Stimulated activated CD4-positive, alpha-beta T cell treated with anti-CD3 and anti-CD28 coated beads, Interleukin-15, amount 100 ng/mL, for 24 hours (primary cell): ENCODE measurements around the gene FAM120A.
A peak's percentile ranks its signal among the peaks of the same experiment; 100 is the strongest.

Experiments
- DNase-seq: peaks from one replicate; pipeline ENCODE4 v3.0.0-alpha.2; 2020

Gene FAM120A

DNA sequence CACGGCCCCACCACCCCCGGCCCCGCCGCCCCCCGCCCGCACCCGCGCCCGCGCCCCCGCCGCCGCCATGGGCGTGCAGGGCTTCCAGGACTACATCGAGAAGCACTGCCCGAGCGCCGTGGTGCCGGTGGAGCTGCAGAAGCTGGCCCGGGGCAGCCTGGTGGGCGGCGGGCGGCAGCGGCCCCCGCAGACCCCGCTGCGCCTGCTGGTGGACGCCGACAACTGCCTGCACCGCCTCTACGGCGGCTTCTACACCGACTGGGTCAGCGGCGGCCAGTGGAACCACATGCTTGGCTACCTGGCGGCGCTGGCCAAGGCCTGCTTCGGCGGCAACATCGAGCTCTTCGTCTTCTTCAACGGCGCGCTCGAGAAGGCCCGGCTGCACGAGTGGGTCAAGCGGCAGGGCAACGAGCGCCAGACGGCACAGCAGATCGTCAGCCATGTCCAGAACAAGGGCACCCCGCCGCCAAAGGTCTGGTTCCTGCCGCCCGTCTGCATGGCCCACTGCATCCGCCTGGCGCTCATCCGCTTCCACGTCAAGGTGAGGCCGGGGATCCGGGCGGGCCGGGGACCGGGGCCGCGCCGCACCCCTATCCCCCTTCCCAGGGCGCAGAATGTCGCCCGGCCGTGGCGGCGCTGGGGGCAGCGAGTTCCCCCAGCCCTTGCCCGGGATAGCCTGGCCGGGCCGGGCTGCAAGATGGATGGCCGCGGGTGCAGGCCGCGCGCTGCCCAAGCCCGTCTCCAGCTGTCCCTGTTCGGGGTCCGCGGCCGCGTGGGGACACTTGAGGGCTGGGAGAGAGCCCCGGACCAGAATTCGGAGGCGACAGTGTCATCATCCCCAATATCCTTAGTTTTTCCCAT lies 594 bp downstream of the FAM120A start:
- peak; percentile 65 for DNase-seq

DNA sequence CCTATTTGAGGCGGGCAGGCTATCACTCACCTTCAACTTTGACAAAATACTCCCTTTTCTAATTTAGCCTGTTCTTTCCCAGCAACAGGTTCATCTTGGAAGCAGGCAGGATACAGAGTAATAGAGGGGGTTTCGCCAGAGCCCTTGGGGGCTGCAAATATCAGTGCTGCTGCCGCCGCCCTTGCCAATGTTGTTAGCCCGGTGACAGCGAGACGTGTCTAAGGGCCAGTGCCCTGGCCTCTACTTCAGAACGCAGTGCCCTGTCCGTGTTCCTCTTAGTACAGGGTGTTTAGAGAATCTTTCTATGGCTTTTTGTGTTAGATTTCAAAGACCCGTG lies 1.2 kb downstream of the FAM120A start:
- DNase-seq: peak; percentile 12

DNA sequence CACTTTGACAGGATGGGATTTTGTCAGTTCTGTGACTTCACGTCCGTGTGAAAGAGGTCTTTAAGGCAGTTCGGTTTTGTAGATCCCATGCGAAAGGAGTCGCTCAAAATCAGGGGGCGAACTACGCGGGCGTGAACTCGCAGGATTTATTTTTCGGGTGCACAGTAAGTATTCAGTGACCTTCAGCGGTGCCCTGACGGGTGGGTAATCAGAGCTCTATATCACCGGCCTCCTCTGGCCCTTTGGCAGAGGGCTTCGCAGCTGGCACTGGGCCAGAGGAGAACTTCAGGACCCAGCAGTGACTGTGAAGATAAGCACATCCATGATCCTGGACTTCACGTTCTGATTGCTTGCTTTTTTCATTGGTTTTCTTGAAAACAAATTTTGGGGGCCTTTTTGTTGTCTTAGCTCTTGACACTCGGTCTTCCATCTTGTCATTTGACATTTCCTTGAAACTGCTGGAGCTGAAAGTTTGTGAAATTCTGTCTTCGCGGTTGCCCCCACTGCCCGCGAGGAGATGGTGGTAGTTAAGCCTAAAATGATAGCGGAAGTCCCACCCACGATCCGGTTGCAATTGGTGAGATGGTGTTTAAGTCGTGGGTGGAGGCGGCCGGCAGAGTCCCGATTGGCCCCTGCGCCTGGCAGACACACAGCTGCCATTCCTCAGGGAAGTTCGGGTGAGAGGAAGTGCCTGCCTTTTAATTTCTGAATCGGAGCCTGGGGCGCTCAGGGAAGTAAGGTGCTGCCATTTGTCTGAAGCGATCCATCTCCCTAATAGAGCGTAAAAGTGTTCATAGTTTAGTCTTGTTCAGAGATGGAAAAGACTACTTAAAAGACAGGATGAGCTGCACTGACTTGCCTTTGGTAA lies 1.8 kb downstream of the FAM120A start, which contains the start of gene FAM120AOS:
Gene FAM120AOS, minus strand, starts transcription at position 535 of the 868 bp plus-strand sequence. CDS start 872 bp downstream, outside the sequence.
- DNase-seq: peak; percentile 92

DNA sequence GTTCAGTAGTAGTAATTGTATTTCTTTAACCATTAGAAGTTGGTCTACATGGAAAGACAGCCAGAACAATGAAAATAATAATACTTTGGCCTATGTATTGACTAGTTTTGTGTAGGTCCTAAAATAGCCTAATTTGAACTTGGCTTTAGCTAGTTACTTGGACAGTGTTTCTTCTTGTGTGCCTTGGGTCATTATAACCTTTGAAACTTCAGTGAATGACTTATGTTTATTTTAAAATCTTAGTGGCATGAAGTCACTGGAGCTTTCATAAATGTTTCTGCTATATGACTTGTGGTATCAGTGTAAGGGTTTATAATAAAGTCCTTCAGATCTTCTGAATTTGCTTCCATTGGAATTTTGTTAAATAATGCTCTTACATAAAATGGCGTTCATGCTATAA lies 4.5 kb downstream of the FAM120A start:
- DNase-seq: no peak

DNA sequence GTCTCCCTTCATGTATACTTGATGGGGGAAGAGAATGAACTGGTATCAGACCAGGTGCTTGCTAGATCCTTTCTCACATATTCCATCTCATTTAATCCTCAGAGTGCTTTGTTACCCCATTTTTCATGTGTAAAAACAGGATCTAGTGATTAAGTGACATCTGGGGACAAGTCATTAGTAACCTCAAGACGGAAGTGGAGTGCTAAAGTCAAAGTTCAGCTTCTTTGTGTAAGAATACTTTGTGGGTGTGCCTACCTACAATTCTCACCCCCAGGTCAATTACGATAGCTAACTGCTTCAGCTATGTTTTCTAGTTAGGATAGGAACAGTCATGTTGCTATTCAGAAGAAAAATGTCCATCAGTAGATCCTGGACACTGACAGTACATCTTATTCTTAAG lies 5.0 kb downstream of the FAM120A start:
- no peak for DNase-seq

DNA sequence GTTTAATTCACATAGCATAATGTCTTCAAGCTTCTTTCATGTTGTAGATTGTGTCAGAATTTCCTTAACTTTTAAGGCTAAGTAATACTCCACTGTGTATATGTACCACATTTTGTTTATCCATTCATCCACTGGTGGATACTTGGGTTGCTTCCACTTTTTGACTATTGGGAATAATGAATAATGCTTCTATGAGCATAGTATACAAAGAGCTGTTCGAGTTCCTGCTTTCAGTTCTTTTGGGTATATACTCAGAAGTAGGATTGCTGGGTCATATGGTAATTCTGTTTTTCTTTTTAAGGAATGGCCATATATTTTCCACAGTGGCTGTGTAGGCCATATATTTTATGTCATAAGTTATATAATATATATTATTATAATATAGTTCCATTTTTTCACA lies 5.5 kb downstream of the FAM120A start:
- no peak for DNase-seq

DNA sequence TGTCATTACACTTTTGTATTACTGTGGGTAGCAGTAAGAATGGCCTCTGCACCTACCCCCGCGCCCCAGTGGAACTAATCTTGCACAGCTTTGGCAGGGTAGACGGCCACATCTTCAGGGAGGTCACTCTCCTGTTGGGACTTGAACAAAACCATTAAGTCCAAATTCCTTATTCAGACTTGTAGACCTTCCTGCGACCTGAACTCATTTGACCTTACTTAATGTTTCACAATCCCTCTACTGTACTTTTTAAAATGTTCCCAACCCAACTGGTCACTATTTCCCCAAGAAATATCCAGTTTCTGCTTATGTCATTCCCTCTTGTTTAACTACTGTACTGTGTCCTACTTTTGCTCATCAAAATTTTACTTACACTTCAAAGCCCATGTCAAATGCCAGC lies 7.2 kb downstream of the FAM120A start:
- no peak for DNase-seq

DNA sequence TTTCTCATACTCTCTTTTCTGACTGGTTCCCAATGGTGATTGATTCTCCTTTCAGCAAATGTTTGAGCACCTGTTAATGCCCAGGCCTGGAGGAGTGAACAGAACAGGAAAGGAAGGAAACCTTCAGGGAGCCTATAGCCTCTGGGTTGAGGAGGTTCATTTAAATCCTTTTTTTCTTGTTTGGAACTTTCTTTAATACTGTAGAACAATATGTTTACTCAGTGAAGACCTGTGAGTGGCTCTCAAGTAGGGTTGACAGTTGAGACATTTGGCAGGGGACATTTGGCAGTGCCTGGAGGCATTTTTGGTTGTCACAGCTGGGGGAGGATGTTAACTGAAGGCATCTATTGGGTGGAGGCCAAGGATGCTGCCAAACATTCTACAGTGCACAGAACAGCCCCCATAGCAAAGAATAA lies 8.0 kb downstream of the FAM120A start:
- DNase-seq: no peak

DNA sequence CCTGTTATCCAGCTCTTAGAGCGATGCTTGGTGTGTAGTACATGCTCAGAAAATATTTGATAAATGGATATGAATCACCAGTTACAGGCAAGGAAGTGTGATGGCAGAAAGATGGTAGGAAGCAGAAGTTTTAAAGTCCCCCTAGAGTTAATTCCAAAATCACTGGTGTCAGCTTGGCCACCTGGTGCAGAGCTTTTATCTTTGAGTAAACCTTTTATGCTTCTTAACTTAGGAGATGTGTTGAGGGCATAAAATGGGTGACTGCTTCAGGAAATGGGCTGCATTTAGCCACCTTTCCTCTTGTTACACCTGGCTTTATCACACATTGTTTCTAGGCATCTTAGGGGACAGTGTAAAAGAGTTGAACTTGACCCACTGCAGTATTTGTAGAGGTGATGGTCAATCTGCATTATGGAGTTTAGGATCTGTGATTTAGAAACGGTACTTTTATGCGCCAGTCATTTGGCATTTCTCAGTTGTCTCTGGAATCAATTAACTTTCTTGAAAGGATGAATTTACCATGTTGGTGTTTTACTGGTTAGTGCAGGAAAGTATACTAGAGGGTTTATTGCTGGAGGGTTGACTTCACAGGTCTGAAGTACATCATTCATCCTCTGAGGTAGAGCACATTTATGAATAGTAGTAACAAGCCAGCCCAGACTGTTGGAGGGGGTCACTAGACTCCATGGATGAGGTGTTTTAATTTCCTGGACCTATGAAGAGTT lies 9.4 kb downstream of the FAM120A start:
- DNase-seq: no peak

DNA sequence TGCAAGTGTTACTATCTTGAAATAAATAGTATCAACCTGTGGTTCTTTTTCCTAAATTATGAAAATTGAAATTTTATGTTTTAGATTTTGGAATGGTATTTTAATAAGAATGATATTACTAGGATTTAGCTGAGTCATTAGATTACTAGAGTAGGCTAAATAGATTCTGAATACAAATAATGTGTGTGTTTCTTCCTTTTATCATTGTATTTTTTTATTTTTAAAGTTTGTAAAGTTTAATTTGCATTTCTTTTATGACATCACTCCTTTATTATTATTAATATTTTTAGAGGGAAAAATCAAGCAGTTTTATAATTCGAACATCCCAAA lies 9.9 kb downstream of the FAM120A start:
- DNase-seq: no peak

DNA sequence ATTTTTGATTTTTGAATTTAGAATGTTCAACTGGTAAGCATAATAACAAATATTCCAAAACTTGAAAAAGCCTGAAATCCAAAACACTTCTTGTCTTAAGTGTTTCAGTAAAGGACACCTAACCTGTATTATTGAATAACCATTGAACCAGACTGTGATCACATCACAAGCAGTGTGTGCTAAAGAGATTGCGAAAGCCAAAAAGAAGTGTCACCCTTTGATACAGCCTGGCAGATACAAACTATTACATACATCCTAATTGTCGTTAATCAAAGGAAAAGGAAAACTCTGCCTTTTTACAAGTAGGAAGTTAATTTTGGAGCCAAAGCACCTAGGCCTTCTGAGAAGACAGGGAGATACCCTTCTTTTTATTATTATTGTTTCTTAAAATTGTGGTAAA lies 10.3 kb downstream of the FAM120A start:
- DNase-seq: no peak

DNA sequence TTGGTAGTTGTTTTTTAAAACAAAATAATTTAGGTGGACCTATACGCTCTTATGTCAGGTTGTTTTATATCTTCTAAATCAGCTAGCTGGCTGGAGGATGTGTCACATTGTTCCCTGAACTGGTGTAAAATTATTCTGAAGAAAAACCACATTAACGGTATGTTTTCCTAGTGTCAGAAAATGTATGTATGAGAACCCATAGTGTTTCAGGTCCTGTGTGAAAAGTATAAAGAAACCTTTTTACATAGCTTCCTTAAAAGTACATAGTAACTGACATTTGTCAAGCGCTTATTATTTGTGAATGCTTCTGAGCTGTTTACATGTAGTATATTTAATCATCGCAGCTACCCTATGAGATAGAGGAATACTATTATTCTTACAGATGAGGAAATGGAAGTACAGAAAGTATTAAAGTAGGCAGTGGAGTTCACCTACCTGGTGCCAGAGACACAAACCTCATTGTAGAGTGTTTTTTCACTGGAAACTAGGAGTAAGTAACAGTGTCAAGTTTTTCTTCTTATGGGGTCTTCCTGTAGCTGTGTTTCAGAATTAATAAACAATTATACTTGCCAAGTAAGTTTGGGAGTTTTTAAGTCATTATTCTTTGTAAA lies 12.3 kb downstream of the FAM120A start:
- DNase-seq: no peak

DNA sequence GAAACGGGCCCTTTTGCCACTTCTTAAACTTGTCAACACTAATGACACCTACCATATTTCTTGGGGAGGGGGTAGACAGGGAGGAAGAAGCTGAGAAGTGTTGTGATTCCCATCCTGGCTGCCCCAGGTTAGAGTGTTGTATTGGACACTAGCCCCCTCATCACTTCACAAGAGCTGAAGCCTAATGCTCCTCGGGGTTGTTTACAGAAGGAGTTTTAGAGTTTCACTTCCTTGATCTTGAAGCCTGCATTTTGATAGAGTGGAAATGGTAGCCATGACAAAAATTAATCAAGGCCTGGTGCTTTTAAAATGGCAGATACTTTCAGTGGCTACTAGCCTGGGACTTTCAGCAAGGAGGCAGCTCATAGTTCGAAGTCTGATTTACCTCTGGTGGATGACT lies 12.9 kb downstream of the FAM120A start:
- DNase-seq: no peak

DNA sequence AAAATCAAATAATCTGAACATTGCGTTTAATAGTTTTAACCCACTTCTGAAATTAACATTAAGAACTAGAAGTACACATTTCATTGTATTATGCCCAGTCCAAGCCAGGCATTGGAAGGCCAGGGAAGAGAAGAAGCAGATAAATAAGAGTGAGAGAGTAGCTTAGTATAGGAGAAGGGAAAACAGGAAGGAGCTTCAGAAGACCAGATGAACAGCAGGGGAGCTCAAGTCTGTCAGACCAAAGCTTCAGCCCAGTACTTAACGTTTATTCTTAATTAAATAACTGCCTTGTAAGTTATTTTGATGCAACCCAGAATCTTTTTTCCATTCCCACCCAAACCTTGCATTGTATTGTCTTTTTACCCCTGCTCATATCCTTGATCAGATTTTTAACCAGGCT lies 13.4 kb downstream of the FAM120A start:
- DNase-seq: no peak

DNA sequence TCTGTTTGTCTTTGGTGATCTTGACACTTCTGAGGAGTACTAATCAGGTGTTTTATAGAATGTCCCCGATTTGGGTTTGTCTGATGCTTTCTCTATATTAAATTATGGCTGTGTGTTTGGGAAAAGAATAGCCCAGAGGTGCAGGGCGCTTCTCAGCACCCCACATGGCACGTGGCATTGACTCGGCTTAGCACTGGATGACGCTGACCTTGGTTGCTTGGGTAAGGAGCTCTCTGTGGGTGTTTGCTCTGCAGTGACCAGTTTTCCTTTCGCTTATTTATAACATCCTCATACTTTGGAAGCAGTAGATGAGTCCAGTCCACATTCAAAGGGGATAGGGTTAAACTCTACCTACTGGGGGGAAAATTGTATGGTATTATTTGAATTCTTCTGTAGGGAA lies 14.4 kb downstream of the FAM120A start:
- DNase-seq: no peak

DNA sequence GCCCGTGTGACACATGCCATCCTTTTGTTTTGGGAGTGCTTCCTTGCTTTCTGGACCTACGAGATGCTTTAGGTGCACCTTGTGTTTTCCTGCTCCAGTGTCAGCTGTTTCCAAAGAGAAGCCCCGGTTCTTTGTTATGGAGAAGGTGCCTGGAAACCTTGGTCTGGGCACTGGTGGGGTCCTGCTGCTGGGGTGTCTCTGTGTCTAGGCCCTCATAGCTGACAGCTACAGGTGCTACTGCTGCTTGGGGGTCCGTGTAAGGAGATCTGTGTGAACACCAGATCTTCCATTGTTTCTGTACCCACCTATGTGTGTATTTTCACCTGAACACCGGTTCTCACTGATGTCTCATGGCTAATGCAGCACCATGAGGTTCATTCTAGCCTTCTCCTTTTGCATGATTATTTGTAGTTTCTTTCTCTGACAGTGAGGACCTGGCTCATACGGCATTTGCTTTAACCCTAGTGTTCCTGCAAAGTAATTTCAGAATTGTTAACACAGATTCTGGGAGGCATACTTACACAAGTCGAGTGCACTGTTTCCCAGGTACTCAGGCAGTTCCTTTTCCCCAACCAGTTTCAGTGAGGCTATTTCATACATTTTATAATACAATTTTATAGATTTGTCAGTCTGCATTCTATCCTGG lies 15.1 kb downstream of the FAM120A start:
- DNase-seq: no peak

DNA sequence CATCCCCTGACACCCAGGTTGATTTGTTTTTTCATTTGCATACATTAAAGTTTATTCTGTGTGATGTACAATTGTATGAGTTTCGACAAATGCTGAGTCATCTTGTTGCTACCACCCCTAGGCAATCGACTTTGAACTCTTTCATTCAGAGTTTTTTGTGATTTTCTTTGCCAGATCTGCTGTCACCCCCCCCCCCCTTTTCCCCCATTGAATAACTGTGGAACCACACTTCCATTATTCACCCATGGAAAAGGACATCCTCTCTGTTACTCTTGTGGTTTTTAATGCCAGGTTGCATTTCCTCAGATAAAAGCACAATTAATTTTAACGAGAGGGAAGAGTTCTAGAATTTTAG lies 15.6 kb downstream of the FAM120A start:
- no peak for DNase-seq

DNA sequence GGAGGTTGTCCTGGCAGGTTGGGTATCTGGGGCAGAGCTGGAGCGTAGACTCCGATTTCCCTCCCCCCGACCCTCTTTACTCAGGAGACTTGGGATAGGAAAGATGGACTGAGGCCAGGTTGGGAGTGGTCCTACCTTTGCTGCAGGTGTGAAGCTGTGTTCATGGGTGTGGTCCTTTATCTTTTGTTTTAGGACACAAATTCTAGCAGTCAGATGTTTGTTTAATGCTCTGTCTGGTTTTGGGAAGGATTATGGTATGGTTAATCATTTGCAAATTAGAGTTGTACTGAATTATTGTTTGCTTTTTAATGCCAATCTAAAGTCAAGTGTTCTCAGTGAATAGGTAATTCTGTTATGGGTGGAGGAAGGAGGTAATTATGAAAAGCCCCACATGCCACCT lies 16.0 kb downstream of the FAM120A start:
- no peak for DNase-seq

DNA sequence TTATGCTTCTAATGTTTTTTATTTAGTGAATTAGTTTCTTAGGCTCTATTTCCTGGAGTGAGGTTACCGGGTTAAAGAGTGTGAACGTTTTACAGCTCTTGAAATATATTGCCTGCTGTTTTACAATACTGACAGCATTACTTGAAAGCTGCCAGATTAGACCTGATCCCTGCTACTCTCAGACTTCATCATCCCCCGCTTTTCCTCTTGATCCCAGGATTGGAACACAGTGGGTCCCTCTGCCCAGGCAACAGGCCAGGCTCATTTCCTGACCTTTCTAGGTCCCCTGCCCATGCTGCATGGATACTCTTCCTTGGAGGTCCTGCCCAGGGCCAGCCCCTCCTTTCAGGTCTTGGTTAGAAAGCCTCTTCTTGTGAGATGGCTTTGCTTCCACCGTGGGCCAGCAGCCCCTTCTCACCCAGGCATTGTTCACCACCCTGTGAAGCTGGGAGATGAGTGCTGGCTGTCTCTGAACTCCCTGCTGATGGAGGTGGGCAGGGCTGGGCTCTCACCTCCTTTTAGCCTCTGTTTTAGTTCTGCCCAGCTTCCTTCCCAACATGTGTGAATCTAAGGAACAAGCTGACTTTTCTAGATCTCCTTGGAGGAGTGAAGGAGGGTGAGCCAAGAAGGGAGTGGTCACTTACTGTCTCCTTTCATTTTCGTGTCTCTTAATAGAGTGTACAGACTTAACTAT lies 17.4 kb downstream of the FAM120A start:
- DNase-seq: no peak

DNA sequence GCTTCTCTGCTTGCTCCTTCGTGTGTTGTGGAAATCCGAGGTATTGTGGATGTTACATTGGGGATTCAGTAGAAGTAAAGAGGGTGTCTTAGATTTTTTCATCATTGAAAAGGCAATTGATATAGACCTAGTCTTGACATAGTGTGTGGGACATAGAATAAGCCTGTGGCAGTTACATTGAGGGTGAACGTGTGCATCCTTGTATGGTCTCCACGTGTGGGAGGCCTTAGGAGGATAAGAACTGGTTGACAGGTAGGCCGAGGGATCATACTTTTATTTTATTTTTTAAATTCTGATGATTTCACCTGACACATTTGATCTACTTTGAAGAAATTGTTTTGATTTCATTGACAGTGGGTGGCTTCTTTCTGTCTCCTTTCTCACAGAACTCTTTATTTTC lies 18.9 kb downstream of the FAM120A start:
- DNase-seq: no peak

DNA sequence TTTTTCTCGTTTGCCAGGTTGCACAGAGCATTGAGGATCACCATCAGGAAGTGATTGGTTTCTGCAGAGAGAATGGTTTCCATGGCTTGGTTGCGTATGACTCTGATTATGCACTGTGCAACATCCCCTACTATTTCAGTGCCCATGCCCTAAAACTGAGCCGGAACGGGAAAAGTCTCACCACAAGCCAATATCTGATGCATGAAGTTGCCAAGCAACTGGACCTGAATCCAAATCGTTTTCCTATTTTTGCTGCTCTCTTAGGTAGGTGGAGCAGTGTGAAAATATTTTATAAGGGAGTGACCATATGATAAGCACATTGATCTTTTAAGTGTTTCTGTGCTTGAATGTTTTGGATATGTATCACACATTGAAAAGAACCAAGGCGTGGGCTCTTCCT lies 19.6 kb downstream of the FAM120A start:
- DNase-seq: no peak

DNA sequence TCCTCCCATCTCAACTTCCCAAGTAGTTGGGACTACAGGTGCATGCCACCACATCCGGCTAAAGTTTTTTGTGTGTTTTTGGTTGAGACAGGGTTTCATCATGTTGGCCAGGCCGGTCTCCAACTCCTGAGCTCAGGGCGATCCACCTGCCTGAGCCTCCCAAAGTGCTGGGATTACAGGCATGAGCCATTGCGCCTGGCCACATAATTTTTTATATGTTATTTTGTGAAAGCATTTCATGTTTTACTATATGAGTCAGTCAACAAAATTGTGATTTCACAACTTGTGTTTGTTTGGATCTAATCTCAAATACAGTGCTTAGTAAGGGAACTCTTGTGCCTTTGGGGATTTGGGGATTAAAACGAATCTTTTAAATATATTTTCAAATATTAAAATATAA lies 21.9 kb downstream of the FAM120A start:
- DNase-seq: no peak
